ENCODE results near the gene ZNF17. TPM values are rescaled to one million over a fixed set of nuclear protein-coding genes. Genes with fewer than 3 reads are reported as not detected.

ZNF17 gene
- total and polyA plus RNA-seq, 2 experiments from 2014 or later, result 2.6 to 10.7 TPM

DNA sequence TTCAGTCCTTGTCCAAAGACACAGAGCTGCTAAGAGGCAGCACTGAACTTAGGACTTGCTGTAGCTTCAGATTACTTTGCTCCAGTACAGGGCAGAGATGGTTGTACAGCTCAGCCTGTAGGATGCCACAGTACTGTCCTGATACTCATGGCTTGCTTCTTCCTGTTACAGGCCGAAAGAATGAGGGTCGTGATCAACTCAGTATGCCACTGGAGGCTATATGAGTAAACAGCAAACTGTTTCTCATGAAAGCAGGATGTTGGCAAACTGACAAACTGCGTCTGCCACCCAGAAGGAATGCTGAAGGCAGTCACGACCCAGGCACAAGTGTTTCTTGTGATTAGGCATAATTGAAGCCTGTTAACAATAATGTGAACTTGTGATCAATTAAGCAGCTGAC, 27.0 kb downstream of the ZNF17 start:
- Mint-ChIP-seq H3K4me1 (peaks cover 14% of the 10 kb centered on the region; the same call in 2 of the 3 replicates), H3K36me3 (ENCODE audit: low read depth) (peaks cover 18% of the 10 kb centered on the region), H3K27ac (no peak overlapping the region), H3K27me3 (ENCODE audit: insufficient read depth, low read depth, poor library complexity) (peaks cover 7% of the 10 kb centered on the region), H3K4me3 (no peak overlapping the region), H3K9me3 (peaks cover 7% of the 10 kb centered on the region; the same call in 2 of the 3 replicates)
- Histone ChIP-seq H3K4me2 (no peak overlapping the region), H3F3A (replicated peaks; ENCODE audit: low read depth) (no peaks in the 10 kb centered on the region), H3K27ac (ENCODE audit: low read depth) (no peak overlapping the region), H4K20me1 (replicated peaks; ENCODE audit: insufficient read depth) (peaks cover 21% of the 10 kb centered on the region), H2AFZ (no peak overlapping the region), H3K79me2 (replicated peaks; ENCODE audit: insufficient read depth) (peaks cover 67% of the 10 kb centered on the region), H3K4me3 (no peak overlapping the region), H3K27me3 (ENCODE audit: insufficient read depth) (no peaks in the 10 kb centered on the region), H3K4me1 (ENCODE audit: insufficient read depth) (peaks cover 12% of the 10 kb centered on the region), H3K9me2 (ENCODE audit: insufficient read depth) (no peaks in the 10 kb centered on the region), H3K36me3 (ENCODE audit: insufficient read depth) (peaks cover 1% of the 10 kb centered on the region; the same call in 1 of the 2 replicates)
- TF ChIP-seq JUNB (IDR thresholded peaks at IDR 0.05; ENCODE audit: unreplicated experiment) (no peak), STAT1 (IDR thresholded peaks at IDR 0.05; ENCODE audit: unreplicated experiment) (no peak), CREB1 (CRISPR knock-in tag; IDR thresholded peaks at IDR 0.05; ENCODE audit: low read depth) (no peak), ZNF331 (CRISPR knock-in tag; IDR thresholded peaks at IDR 0.05; ENCODE audit: low read depth) (no peak), NANOG (IDR thresholded peaks at IDR 0.05; ENCODE audit: borderline replicate concordance) (no peak), POLR2AphosphoS5 (IDR thresholded peaks at IDR 0.05; ENCODE audit: low read depth) (no peak), ZNF114 (CRISPR knock-in tag; IDR thresholded peaks at IDR 0.05) (no peak), EZH2phosphoT487 (IDR thresholded peaks at IDR 0.05; ENCODE audit: unreplicated experiment) (no peak)
- TF ChIP-seq, protein P1, sequence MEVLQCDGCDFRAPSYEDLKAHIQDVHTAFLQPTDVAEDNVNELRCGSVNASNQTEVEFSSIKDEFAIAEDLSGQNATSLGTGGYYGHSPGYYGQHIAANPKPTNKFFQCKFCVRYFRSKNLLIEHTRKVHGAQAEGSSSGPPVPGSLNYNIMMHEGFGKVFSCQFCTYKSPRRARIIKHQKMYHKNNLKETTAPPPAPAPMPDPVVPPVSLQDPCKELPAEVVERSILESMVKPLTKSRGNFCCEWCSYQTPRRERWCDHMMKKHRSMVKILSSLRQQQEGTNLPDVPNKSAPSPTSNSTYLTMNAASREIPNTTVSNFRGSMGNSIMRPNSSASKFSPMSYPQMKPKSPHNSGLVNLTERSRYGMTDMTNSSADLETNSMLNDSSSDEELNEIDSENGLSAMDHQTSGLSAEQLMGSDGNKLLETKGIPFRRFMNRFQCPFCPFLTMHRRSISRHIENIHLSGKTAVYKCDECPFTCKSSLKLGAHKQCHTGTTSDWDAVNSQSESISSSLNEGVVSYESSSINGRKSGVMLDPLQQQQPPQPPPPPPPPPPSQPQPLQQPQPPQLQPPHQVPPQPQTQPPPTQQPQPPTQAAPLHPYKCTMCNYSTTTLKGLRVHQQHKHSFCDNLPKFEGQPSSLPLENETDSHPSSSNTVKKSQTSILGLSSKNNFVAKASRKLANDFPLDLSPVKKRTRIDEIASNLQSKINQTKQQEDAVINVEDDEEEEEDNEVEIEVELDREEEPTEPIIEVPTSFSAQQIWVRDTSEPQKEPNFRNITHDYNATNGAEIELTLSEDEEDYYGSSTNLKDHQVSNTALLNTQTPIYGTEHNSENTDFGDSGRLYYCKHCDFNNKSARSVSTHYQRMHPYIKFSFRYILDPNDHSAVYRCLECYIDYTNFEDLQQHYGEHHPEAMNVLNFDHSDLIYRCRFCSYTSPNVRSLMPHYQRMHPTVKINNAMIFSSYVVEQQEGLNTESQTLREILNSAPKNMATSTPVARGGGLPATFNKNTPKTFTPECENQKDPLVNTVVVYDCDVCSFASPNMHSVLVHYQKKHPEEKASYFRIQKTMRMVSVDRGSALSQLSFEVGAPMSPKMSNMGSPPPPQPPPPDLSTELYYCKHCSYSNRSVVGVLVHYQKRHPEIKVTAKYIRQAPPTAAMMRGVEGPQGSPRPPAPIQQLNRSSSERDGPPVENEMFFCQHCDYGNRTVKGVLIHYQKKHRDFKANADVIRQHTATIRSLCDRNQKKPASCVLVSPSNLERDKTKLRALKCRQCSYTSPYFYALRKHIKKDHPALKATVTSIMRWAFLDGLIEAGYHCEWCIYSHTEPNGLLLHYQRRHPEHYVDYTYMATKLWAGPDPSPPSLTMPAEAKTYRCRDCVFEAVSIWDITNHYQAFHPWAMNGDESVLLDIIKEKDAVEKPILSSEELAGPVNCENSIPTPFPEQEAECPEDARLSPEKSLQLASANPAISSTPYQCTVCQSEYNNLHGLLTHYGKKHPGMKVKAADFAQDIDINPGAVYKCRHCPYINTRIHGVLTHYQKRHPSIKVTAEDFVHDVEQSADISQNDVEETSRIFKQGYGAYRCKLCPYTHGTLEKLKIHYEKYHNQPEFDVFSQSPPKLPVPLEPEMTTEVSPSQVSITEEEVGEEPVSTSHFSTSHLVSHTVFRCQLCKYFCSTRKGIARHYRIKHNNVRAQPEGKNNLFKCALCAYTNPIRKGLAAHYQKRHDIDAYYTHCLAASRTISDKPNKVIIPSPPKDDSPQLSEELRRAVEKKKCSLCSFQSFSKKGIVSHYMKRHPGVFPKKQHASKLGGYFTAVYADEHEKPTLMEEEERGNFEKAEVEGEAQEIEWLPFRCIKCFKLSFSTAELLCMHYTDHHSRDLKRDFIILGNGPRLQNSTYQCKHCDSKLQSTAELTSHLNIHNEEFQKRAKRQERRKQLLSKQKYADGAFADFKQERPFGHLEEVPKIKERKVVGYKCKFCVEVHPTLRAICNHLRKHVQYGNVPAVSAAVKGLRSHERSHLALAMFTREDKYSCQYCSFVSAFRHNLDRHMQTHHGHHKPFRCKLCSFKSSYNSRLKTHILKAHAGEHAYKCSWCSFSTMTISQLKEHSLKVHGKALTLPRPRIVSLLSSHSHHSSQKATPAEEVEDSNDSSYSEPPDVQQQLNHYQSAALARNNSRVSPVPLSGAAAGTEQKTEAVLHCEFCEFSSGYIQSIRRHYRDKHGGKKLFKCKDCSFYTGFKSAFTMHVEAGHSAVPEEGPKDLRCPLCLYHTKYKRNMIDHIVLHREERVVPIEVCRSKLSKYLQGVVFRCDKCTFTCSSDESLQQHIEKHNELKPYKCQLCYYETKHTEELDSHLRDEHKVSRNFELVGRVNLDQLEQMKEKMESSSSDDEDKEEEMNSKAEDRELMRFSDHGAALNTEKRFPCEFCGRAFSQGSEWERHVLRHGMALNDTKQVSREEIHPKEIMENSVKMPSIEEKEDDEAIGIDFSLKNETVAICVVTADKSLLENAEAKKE (CRISPR knock-in tag; IDR thresholded peaks at IDR 0.05), result no peak
- TF ChIP-seq, protein P2, sequence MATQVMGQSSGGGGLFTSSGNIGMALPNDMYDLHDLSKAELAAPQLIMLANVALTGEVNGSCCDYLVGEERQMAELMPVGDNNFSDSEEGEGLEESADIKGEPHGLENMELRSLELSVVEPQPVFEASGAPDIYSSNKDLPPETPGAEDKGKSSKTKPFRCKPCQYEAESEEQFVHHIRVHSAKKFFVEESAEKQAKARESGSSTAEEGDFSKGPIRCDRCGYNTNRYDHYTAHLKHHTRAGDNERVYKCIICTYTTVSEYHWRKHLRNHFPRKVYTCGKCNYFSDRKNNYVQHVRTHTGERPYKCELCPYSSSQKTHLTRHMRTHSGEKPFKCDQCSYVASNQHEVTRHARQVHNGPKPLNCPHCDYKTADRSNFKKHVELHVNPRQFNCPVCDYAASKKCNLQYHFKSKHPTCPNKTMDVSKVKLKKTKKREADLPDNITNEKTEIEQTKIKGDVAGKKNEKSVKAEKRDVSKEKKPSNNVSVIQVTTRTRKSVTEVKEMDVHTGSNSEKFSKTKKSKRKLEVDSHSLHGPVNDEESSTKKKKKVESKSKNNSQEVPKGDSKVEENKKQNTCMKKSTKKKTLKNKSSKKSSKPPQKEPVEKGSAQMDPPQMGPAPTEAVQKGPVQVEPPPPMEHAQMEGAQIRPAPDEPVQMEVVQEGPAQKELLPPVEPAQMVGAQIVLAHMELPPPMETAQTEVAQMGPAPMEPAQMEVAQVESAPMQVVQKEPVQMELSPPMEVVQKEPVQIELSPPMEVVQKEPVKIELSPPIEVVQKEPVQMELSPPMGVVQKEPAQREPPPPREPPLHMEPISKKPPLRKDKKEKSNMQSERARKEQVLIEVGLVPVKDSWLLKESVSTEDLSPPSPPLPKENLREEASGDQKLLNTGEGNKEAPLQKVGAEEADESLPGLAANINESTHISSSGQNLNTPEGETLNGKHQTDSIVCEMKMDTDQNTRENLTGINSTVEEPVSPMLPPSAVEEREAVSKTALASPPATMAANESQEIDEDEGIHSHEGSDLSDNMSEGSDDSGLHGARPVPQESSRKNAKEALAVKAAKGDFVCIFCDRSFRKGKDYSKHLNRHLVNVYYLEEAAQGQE (IDR thresholded peaks at IDR 0.05; ENCODE audit: unreplicated experiment), result no peak
- TF ChIP-seq, protein P3, sequence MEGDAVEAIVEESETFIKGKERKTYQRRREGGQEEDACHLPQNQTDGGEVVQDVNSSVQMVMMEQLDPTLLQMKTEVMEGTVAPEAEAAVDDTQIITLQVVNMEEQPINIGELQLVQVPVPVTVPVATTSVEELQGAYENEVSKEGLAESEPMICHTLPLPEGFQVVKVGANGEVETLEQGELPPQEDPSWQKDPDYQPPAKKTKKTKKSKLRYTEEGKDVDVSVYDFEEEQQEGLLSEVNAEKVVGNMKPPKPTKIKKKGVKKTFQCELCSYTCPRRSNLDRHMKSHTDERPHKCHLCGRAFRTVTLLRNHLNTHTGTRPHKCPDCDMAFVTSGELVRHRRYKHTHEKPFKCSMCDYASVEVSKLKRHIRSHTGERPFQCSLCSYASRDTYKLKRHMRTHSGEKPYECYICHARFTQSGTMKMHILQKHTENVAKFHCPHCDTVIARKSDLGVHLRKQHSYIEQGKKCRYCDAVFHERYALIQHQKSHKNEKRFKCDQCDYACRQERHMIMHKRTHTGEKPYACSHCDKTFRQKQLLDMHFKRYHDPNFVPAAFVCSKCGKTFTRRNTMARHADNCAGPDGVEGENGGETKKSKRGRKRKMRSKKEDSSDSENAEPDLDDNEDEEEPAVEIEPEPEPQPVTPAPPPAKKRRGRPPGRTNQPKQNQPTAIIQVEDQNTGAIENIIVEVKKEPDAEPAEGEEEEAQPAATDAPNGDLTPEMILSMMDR (conservative IDR thresholded peaks at IDR 0.05; ENCODE audit: low read depth in 2 of 2), result no peak
- DNase-seq (ENCODE audit: low spot score) (no peak), ATAC-seq (no peak)

Measured in GM23338 (cell line).